PFSK-1 (cell line): ENCODE measurements around the gene NSMF.

Experiments
- FOXP2 ChIP-seq: optimal IDR thresholded peaks from 2 replicates; pipeline ENCODE3; 2011; ENCODE audit warnings: borderline replicate concordance, control low read depth, inconsistent platforms; ENCODE audit not compliant: insufficient read depth; ENCODE audit errors: extremely low read length, extremely low read depth
- POLR2AphosphoS5 ChIP-seq: IDR thresholded peaks from 2 replicates; pipeline ENCODE4 v1.6.1; 2012; ENCODE audit warnings: low read depth, mild to moderate bottlenecking, control low read depth, low read length, moderate library complexity
- REST ChIP-seq, 2 experiments: IDR thresholded peaks; 2 replicates each; pipeline versions ENCODE4 v1.6.1 to v1.8.0; 2011 to 2012; ENCODE audit warnings: low read depth in 2 of 2, low read length in 2 of 2, control low read depth in 1 of 2, inconsistent platforms in 1 of 2, mild to moderate bottlenecking in 1 of 2, moderate library complexity in 1 of 2; ENCODE audit not compliant: insufficient read depth in 1 of 2
- SIN3A ChIP-seq: IDR thresholded peaks from 2 replicates; pipeline ENCODE4 v1.6.1; 2012; ENCODE audit warnings: mild to moderate bottlenecking, low read length, moderate library complexity, borderline replicate concordance; ENCODE audit not compliant: insufficient read depth
- TAF1 ChIP-seq: IDR thresholded peaks from 2 replicates; pipeline ENCODE4 v1.6.1; 2012; ENCODE audit warnings: low read length, control low read depth, borderline replicate concordance; ENCODE audit not compliant: insufficient read depth

- TF ChIP-seq SIN3A (no peak), REST (IDR thresholded peaks at IDR 0.05; ENCODE audit: insufficient read depth in 1 of 2, low read depth in 2 of 2, low read length in 2 of 2) (no peak), POLR2AphosphoS5 (no peak), TAF1 (no peak), FOXP2 (no peak)
Measured at GRCh38 chr9:137490532-137491186, 31.5 kb upstream of the NSMF start.
